Testis (tissue), 3 donors: ENCODE measurements around the gene LRRC17. TPM values are rescaled to one million over a fixed set of nuclear protein-coding genes. Genes with fewer than 3 reads are reported as not detected.

Experiments used
- DNase-seq: peaks from one replicate; pipeline ENCODE4 v3.0.0-alpha.2; 2019
- H3K27ac ChIP-seq, 2 donors: fragments of 200-600 bp; sonication (generic); one replicate each; pipeline ENCODE4 v1.5.1; 2019
- H3K27me3 ChIP-seq: fragments of 200-600 bp; sonication (generic); one replicate; pipeline ENCODE4 v1.5.1; 2019
- H3K36me3 ChIP-seq: fragments of 200-600 bp; sonication (generic); one replicate; pipeline ENCODE4 v1.5.1; 2017; ENCODE audit warnings: low read depth; ENCODE audit errors: missing control alignments
- H3K4me1 ChIP-seq: fragments of 200-600 bp; sonication (generic); one replicate; pipeline ENCODE4 v1.5.1; 2019
- H3K4me3 ChIP-seq, 2 donors: fragments of 200-600 bp; sonication (generic); one replicate each; pipeline ENCODE4 v1.5.1; 2017 to 2019
- H3K9me3 ChIP-seq: fragments of 200-600 bp; sonication (generic); one replicate; pipeline ENCODE4 v1.5.1; 2017
- POLR2A ChIP-seq: fragments of 450-650 bp; IDR thresholded peaks from one replicate; pipeline ENCODE4 v1.6.1; 2017; ENCODE audit warnings: antibody characterized with exemption, mild to moderate bottlenecking, moderate library complexity
- WGBS, 2 donors: methylation state at CpG; one replicate each; pipeline ENCODE4 v1.1.5; 2018; 5-methylcytosine and 5-hydroxymethylcytosine counted together
- intact Hi-C: fragments of 100-400 bp; cut with DNase I; formaldehyde crosslinking; loops from one replicate; pipeline ENCODE4 v1.15.1; 2023; ENCODE audit warnings: low total_unique reads
- polyA plus RNA-seq: library from polyadenylated mRNA; stranded (reverse); fragments of 350-450 nt; fragmentation: Illumina TruSeq; extraction: RNeasy Lipid Tissue Mini Kit (QIAGEN cat#74804); gene quantifications from one replicate; pipeline ENCODE4 v1.2.3, GENCODE V29; 2014; ENCODE audit warnings: low read depth, low replicate concordance; ENCODE audit not compliant: insufficient read depth
- total RNA-seq, 2 donors: library from RNA; depleted of rRNA; stranded (reverse); fragments of >200 nt; gene quantifications; one replicate each; pipeline ENCODE4 v1.2.3, GENCODE V29; 2016
- TF ChIP-seq, protein P1 (sequence below), 3 experiments: fragments of 450-650 bp in 2 of 3; fragments of 200-600 bp in 1 of 3; sonication (generic) in 1 of 3; IDR thresholded peaks; one replicate each; pipeline ENCODE4 v1.5.1; 2016 to 2019; ENCODE audit warnings: antibody characterized with exemption in 3 of 3, mild to moderate bottlenecking in 2 of 3, moderate library complexity in 1 of 3

The LRRC17 gene
- total and polyA plus RNA-seq, 3 donors from 2014 or later: 5.8 to 9.7 (median 8.2) TPM

DNA sequence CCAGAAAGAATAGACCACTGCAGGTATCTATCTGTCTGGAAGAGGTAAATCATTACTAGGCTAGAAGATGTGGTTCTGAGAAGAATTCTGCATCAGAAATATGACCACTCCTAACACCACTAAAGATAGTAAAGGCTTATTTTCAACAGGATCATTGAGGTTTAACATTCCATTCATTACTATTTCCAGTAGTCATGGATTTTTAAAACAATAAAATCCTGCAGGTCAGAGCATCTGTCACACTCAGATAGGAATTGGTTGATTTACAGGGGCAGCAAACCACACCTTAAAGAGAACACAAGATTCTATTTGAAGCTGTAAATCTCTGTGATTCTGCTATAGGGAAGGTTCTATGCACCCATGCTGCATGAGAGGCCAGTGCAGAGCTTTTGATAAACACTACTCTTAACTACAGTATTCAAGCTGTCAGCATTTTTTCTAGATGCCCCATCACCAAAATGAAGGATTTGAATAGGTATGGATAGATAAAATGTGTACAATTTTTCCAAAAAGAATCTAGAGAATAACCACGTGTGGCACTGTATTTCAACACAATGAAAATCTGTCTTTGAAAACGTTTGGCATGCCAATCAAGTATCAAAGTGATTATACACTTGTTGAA, 14.6 kb downstream of the LRRC17 start:
- Histone ChIP-seq H3K4me3 (no peak overlapping the region), H3K9me3 (no peaks in the 10 kb centered on the region), H3K36me3 (no peaks in the 10 kb centered on the region), H3K4me1 (no peaks in the 10 kb centered on the region), H3K27me3 (no peaks in the 10 kb centered on the region), H3K27ac (no peak overlapping the region)
- DNase-seq: no peak
- intact Hi-C loops: no loop called here
- TF ChIP-seq POLR2A: no peak
- TF ChIP-seq, protein P1, sequence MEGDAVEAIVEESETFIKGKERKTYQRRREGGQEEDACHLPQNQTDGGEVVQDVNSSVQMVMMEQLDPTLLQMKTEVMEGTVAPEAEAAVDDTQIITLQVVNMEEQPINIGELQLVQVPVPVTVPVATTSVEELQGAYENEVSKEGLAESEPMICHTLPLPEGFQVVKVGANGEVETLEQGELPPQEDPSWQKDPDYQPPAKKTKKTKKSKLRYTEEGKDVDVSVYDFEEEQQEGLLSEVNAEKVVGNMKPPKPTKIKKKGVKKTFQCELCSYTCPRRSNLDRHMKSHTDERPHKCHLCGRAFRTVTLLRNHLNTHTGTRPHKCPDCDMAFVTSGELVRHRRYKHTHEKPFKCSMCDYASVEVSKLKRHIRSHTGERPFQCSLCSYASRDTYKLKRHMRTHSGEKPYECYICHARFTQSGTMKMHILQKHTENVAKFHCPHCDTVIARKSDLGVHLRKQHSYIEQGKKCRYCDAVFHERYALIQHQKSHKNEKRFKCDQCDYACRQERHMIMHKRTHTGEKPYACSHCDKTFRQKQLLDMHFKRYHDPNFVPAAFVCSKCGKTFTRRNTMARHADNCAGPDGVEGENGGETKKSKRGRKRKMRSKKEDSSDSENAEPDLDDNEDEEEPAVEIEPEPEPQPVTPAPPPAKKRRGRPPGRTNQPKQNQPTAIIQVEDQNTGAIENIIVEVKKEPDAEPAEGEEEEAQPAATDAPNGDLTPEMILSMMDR (IDR thresholded peaks at IDR 0.05): no peak
- WGBS, 2 donors: 44 to 51% methylated on average over 2 of the region's 2 CpGs

GRCh38 chr7:102931757-102932156, 19.0 kb downstream of the LRRC17 start:
- no peaks in the 10 kb centered on the region for H3K27me3 ChIP-seq
- H3K4me1 ChIP-seq: no peaks in the 10 kb centered on the region
- 79 to 88% methylated on average over 1 of the region's 1 CpG for WGBS, 2 donors
- H3K4me3 ChIP-seq: no peak overlapping the region
- TF ChIP-seq, protein P1 (IDR thresholded peaks at IDR 0.05): no peak
- no peak for TF ChIP-seq POLR2A
- H3K9me3 ChIP-seq: no peaks in the 10 kb centered on the region
- DNase-seq: no peak
- intact Hi-C loops: no loop called here
- H3K36me3 ChIP-seq: no peaks in the 10 kb centered on the region
- no peak overlapping the region for H3K27ac ChIP-seq

DNA sequence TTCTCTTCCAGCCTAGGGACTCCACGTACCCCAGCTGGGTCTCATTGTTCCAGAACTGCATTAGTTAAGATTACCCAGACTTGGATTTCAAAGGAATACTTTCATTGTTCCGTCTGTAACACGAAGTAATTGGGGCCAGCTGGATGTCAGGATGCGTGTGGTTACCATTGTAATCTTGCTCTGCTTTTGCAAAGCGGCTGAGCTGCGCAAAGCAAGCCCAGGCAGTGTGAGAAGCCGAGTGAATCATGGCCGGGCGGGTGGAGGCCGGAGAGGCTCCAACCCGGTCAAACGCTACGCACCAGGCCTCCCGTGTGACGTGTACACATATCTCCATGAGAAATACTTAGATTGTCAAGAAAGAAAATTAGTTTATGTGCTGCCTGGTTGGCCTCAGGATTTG, 21.0 kb downstream of the LRRC17 start:
- no peaks in the 10 kb centered on the region for H3K4me1 ChIP-seq
- H3K9me3 ChIP-seq: no peaks in the 10 kb centered on the region
- H3K36me3 ChIP-seq: no peaks in the 10 kb centered on the region
- peak overlapping the region; percentile 69 to 72 for H3K27ac ChIP-seq
- H3K4me3 ChIP-seq: peak overlapping the region in 1 of 2 donors; percentile 4
- no peak for TF ChIP-seq POLR2A
- TF ChIP-seq, protein P1 (IDR thresholded peaks at IDR 0.05): no peak
- DNase-seq: peak; percentile 74
- intact Hi-C loops: no loop called here
- WGBS, 2 donors: 31 to 47% methylated on average over 15 of the region's 15 CpGs
- H3K27me3 ChIP-seq: no peaks in the 10 kb centered on the region

DNA sequence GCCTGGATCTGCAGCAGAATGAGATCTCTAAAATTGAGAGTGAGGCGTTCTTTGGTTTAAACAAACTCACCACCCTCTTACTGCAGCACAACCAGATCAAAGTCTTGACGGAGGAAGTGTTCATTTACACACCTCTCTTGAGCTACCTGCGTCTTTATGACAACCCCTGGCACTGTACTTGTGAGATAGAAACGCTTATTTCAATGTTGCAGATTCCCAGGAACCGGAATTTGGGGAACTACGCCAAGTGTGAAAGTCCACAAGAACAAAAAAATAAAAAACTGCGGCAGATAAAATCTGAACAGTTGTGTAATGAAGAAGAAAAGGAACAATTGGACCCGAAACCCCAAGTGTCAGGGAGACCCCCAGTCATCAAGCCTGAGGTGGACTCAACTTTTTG, 21.4 kb downstream of the LRRC17 start:
- Histone ChIP-seq H3K27me3 (no peaks in the 10 kb centered on the region), H3K27ac (peak overlapping the region; percentile 69 to 72), H3K4me3 (peak overlapping the region in 1 of 2 donors; percentile 4), H3K4me1 (no peaks in the 10 kb centered on the region), H3K36me3 (no peaks in the 10 kb centered on the region), H3K9me3 (no peaks in the 10 kb centered on the region)
- DNase-seq: no peak
- TF ChIP-seq, protein P1 (IDR thresholded peaks at IDR 0.05): no peak
- no peak for TF ChIP-seq POLR2A
- intact Hi-C loops: no loop called here
- 54 to 58% methylated on average over 8 of the region's 8 CpGs for WGBS, 2 donors

GRCh38 chr7:102934701-102935100, 21.9 kb downstream of the LRRC17 start:
- Histone ChIP-seq H3K9me3 (no peaks in the 10 kb centered on the region), H3K36me3 (no peaks in the 10 kb centered on the region), H3K27ac (peak overlapping the region; percentile 69 to 72), H3K4me3 (no peak overlapping the region), H3K4me1 (no peaks in the 10 kb centered on the region), H3K27me3 (no peaks in the 10 kb centered on the region)
- TF ChIP-seq POLR2A: no peak
- TF ChIP-seq, protein P1 (IDR thresholded peaks at IDR 0.05): no peak
- DNase-seq: no peak
- intact Hi-C loops: no loop called here
- WGBS, 2 donors: 61 to 62% methylated on average over 3 of the region's 3 CpGs
